ENCODE measurements around the gene UBE2J2. TPM values are rescaled to one million over a fixed set of nuclear protein-coding genes. Genes with fewer than 3 reads are reported as not detected.

Gene UBE2J2
- total RNA-seq, 1 donor from 2014 or later: 39.6 TPM

GRCh38 chr1:1239614-1240347, 33.9 kb downstream of the UBE2J2 start:
- no peak for DNase-seq

- no peak for DNase-seq
These were observed 34.4 kb downstream of the UBE2J2 start for GRCh38 chr1:1239227-1239613.

- DNase-seq: no peak
These were observed 34.9 kb downstream of the UBE2J2 start for GRCh38 chr1:1238702-1239178.

GRCh38 chr1:1237874-1238701, 35.6 kb downstream of the UBE2J2 start:
- no peak for DNase-seq

GRCh38 chr1:1236945-1237873, 36.4 kb downstream of the UBE2J2 start:
- no peak for DNase-seq

- no peak for DNase-seq
These were observed 37.4 kb downstream of the UBE2J2 start for GRCh38 chr1:1236176-1236763.

- DNase-seq: no peak
These were observed 38.5 kb downstream of the UBE2J2 start for GRCh38 chr1:1235016-1235744.

- no peak for DNase-seq
These were observed 39.4 kb downstream of the UBE2J2 start for GRCh38 chr1:1234180-1234808.

GRCh38 chr1:1233567-1233892, 40.1 kb downstream of the UBE2J2 start:
- no peak for DNase-seq

GRCh38 chr1:1232796-1233566, 40.7 kb downstream of the UBE2J2 start:
- DNase-seq: no peak

GRCh38 chr1:1232208-1232795, 41.4 kb downstream of the UBE2J2 start, which contains the start of gene B3GALT6:
B3GALT6 (plus strand) TSS chr1:1232237; CDS start chr1:1232279, 42 bp downstream.
- DNase-seq: no peak

GRCh38 chr1:1231400-1232207, 42.0 kb downstream of the UBE2J2 start, which contains the start of gene SDF4:
SDF4 (minus strand) TSS chr1:1232001; CDS start chr1:1228772, 3,229 bp downstream.
- peak; percentile 91 for DNase-seq

GRCh38 chr1:1230656-1231399, 42.8 kb downstream of the UBE2J2 start:
- DNase-seq: no peak

- no peak for DNase-seq
These were observed 43.9 kb downstream of the UBE2J2 start for GRCh38 chr1:1229770-1230169.

GRCh38 chr1:1228596-1229321, 44.9 kb downstream of the UBE2J2 start:
- no peak for DNase-seq

- DNase-seq: no peak
These were observed 45.5 kb downstream of the UBE2J2 start for GRCh38 chr1:1228187-1228586.

- no peak for DNase-seq
These were observed 46.3 kb downstream of the UBE2J2 start for GRCh38 chr1:1227386-1227785.

Data from occipital lobe (tissue), 2 donors.